B cell (primary cell): ENCODE data around the gene SMG9. TPM values are rescaled to one million over a fixed set of nuclear protein-coding genes. Genes with fewer than 3 reads are reported as not detected.
A peak's percentile ranks its signal among the peaks of the same experiment; 100 is the strongest.

ENCODE experiments used
- ATAC-seq: fragments of 200-7000 bp; cut with Tn5 transposase; one replicate; pipeline ENCODE4 v1.10.0; 2021; ENCODE audit warnings: low read depth, mild to moderate bottlenecking, moderate number of reproducible peaks, moderate library complexity
- CTCF ChIA-PET: fragments of 350-600 bp; sonication (Branson Sonifier 250); formaldehyde crosslinking; loops from one replicate; lab custom pipeline; 2021; ENCODE audit warnings: antibody characterized with exemption, inconsistent platforms; lab: Charles Lee
- POLR2A ChIA-PET: fragments of 350-600 bp; sonication (Branson Sonifier 250); formaldehyde crosslinking; loops from one replicate; lab custom pipeline; 2021; ENCODE audit warnings: antibody characterized with exemption; lab: Charles Lee
- DNase-seq: peaks from one replicate; pipeline ENCODE4 v3.0.0; 2013
- H2AFZ ChIP-seq: 2 replicates; pipeline ENCODE4 v1.6.1; 2012; ENCODE audit warnings: mild to moderate bottlenecking, low read depth, low read length; ENCODE audit not compliant: insufficient read depth, poor library complexity, severe bottlenecking
- H3K27ac ChIP-seq, 2 donors: 1 replicate in 1 of 2; 2 replicates in 1 of 2; pipeline ENCODE4 v1.5.1; 2012 to 2013; ENCODE audit warnings: low read length in 2 of 2, mild to moderate bottlenecking in 2 of 2, moderate library complexity in 1 of 2
- H3K27me3 ChIP-seq, 4 experiments: fragments of 200-600 bp in 1 of 4; sonication (generic) in 1 of 4; replicated peaks in 1 of 4; 1 replicate in 2 of 4; 2 replicates in 2 of 4; pipeline versions ENCODE4 v1.6.1 to v1.7.0; 2013 to 2016; ENCODE audit warnings: low read length in 3 of 4, mild to moderate bottlenecking in 2 of 4, mixed read lengths in 1 of 4, moderate library complexity in 1 of 4; ENCODE audit not compliant: insufficient read depth in 4 of 4, control insufficient read depth in 3 of 4; ENCODE audit errors: control extremely low read depth in 1 of 4
- H3K36me3 ChIP-seq, 2 experiments: replicated peaks in 1 of 2; 1 replicate in 1 of 2; 2 replicates in 1 of 2; pipeline versions ENCODE4 v1.6.1 to v1.7.1; 2013; ENCODE audit warnings: low read length in 1 of 2; ENCODE audit not compliant: insufficient read depth in 2 of 2, control insufficient read depth in 1 of 2; ENCODE audit errors: control extremely low read depth in 1 of 2, extremely low read depth in 1 of 2
- H3K4me1 ChIP-seq, 2 donors: fragments of 200-600 bp in 1 of 2; sonication (generic) in 1 of 2; 1 replicate in 1 of 2; 2 replicates in 1 of 2; pipeline versions ENCODE4 v1.5.1 to v1.6.1; 2013 to 2017; ENCODE audit warnings: low read length in 2 of 2; ENCODE audit not compliant: control insufficient read depth in 2 of 2, insufficient read depth in 2 of 2
- H3K4me2 ChIP-seq: replicated peaks from 2 replicates; pipeline ENCODE3; 2012; ENCODE audit warnings: mild to moderate bottlenecking, low read depth, low read length; ENCODE audit not compliant: poor library complexity, severe bottlenecking
- H3K4me3 ChIP-seq, 5 experiments: fragments of 200-600 bp in 1 of 5; sonication (generic) in 1 of 5; 1 replicate in 3 of 5; 2 replicates in 2 of 5; pipeline versions ENCODE4 v1.5.1 to v1.7.0; 2011 to 2016; ENCODE audit warnings: low read length in 4 of 5, mild to moderate bottlenecking in 4 of 5, low read depth in 2 of 5, control low read depth in 1 of 5, moderate library complexity in 1 of 5; ENCODE audit not compliant: insufficient read depth in 1 of 5; ENCODE audit errors: control extremely low read depth in 1 of 5, extremely low read depth in 1 of 5
- H3K79me2 ChIP-seq: fragments of 200-600 bp; sonication (generic); one replicate; pipeline ENCODE4 v1.6.0; 2016; ENCODE audit warnings: low read length; ENCODE audit not compliant: control insufficient read depth, insufficient read depth
- H3K9ac ChIP-seq: fragments of 200-600 bp; sonication (generic); 2 replicates; pipeline ENCODE4 v1.6.1; 2017; ENCODE audit warnings: mild to moderate bottlenecking, low read length, moderate library complexity
- H3K9me3 ChIP-seq, 3 donors: one replicate each; pipeline versions ENCODE4 v1.6.1 to v1.7.1; 2013; ENCODE audit warnings: low read length in 2 of 3; ENCODE audit not compliant: control insufficient read depth in 2 of 3, insufficient read depth in 1 of 3; ENCODE audit errors: control extremely low read depth in 1 of 3
- H4K20me1 ChIP-seq: 2 replicates; pipeline ENCODE4 v1.6.0; 2012; ENCODE audit warnings: mild to moderate bottlenecking, low read length; ENCODE audit not compliant: insufficient read depth, control insufficient read depth, poor library complexity, severe bottlenecking
- H3K27ac Mint-ChIP-seq: one replicate; pipeline ENCODE4 v1.8.0; 2021; ENCODE audit warnings: mixed read lengths
- H3K27me3 Mint-ChIP-seq: one replicate; pipeline ENCODE4 v1.8.0; 2021; ENCODE audit warnings: mixed read lengths
- H3K4me1 Mint-ChIP-seq: one replicate; pipeline ENCODE4 v1.8.0; 2021; ENCODE audit warnings: mixed read lengths
- H3K4me3 Mint-ChIP-seq: one replicate; pipeline ENCODE4 v1.8.0; 2021; ENCODE audit warnings: mixed read lengths
- H3K9me3 Mint-ChIP-seq: one replicate; pipeline ENCODE4 v1.8.0; 2022; ENCODE audit warnings: mixed read lengths; ENCODE audit not compliant: insufficient read depth
- EZH2 ChIP-seq: IDR thresholded peaks from 2 replicates; pipeline ENCODE4 v1.6.1; 2012; ENCODE audit warnings: borderline replicate concordance, low read depth, mild to moderate bottlenecking, moderate library complexity, low read length; ENCODE audit not compliant: insufficient read depth, poor library complexity, severe bottlenecking
- WGBS: methylation state at CpG from one replicate; pipeline ENCODE4 v1.1.5; 2013; ENCODE audit warnings: missing lambda C conversion rate; ENCODE audit not compliant: insufficient coverage; 5-methylcytosine and 5-hydroxymethylcytosine counted together
- intact Hi-C: fragments of 100-400 bp; cut with micrococcal nuclease; formaldehyde crosslinking; loops from one replicate; pipeline ENCODE4 v1.10.0; 2022
- polyA plus RNA-seq: library from polyadenylated mRNA; depleted of rRNA; stranded (reverse); fragments of >200 nt; gene quantifications from 2 replicates; pipeline ENCODE4 v1.2.3, GENCODE V29; 2012
- total RNA-seq, 2 donors: library from RNA; stranded (reverse); fragments of 120-200 nt in 1 of 2; gene quantifications; 1 replicate in 1 of 2; 2 replicates in 1 of 2; pipeline versions ENCODE4 v1.2.3 to v1.2.4, GENCODE V29; 2013 to 2022
- TF ChIP-seq, protein P1 (sequence below): fragments of 200-600 bp; IDR thresholded peaks from one replicate; pipeline ENCODE4 v1.8.0; 2022; ENCODE audit warnings: antibody characterized with exemption, mild to moderate bottlenecking

The SMG9 gene
- total and polyA plus RNA-seq, 2 donors (not counting 1 experiment from before 2014, with no cell fraction given) = 33.9 to 87.5 TPM

GRCh38 chr19:43754253-43754502 is 584 bp downstream of the SMG9 start:
- intact Hi-C loops = loop anchor here (1.0 to 10.0 kb wide), 6 partner anchors 11 to 250 kb away; partner anchors contain the start of genes IRGQ, KCNN4, PHLDB3 and ZNF428
- Histone ChIP-seq H3K36me3 (peaks cover 0 to 26% of the 10 kb centered on the region in 2 experiments), H3K79me2 (peaks cover 27% of the 10 kb centered on the region), H3K4me2 (peak overlapping the region; percentile 100), H3K9ac (peak overlapping the region; percentile 78), H2AFZ (peak overlapping the region; percentile 80), H3K4me1 (peaks cover 23 to 53% of the 10 kb centered on the region in 2 donors), H3K9me3 (no peaks in the 10 kb centered on the region), H3K27me3 (no peaks in the 10 kb centered on the region), H3K27ac (peak overlapping the region; percentile 93 to 98), H4K20me1 (no peaks in the 10 kb centered on the region), H3K4me3 (peak overlapping the region; percentile 63 to 88 (median 83))
- 0% methylated on average over 11 of the region's 11 CpGs for WGBS
- ChIA-PET POLR2A (interaction anchor here (0.5 to 6.7 kb wide), 5 partner anchors 9 to 1714 kb away, joined by 3 to 89 read pairs (median 3); partner anchors contain the start of genes FOSB, KCNN4 and PINLYP), CTCF (interaction anchor here (0.8 to 8.2 kb wide), 7 partner anchors 10 to 194 kb away, joined by 3 to 64 read pairs (median 16); no protein-coding TSS in a partner anchor)
- Mint-ChIP-seq H3K9me3 (no peaks in the 10 kb centered on the region), H3K27ac (peak overlapping the region; percentile 100), H3K4me3 (peak overlapping the region; percentile 99), H3K27me3 (no peaks in the 10 kb centered on the region), H3K4me1 (peaks cover 68% of the 10 kb centered on the region)
- DNase-seq (no peak), ATAC-seq (no peak)
- TF ChIP-seq, protein P1, sequence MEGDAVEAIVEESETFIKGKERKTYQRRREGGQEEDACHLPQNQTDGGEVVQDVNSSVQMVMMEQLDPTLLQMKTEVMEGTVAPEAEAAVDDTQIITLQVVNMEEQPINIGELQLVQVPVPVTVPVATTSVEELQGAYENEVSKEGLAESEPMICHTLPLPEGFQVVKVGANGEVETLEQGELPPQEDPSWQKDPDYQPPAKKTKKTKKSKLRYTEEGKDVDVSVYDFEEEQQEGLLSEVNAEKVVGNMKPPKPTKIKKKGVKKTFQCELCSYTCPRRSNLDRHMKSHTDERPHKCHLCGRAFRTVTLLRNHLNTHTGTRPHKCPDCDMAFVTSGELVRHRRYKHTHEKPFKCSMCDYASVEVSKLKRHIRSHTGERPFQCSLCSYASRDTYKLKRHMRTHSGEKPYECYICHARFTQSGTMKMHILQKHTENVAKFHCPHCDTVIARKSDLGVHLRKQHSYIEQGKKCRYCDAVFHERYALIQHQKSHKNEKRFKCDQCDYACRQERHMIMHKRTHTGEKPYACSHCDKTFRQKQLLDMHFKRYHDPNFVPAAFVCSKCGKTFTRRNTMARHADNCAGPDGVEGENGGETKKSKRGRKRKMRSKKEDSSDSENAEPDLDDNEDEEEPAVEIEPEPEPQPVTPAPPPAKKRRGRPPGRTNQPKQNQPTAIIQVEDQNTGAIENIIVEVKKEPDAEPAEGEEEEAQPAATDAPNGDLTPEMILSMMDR = no peak
- no peak for TF ChIP-seq EZH2

DNA sequence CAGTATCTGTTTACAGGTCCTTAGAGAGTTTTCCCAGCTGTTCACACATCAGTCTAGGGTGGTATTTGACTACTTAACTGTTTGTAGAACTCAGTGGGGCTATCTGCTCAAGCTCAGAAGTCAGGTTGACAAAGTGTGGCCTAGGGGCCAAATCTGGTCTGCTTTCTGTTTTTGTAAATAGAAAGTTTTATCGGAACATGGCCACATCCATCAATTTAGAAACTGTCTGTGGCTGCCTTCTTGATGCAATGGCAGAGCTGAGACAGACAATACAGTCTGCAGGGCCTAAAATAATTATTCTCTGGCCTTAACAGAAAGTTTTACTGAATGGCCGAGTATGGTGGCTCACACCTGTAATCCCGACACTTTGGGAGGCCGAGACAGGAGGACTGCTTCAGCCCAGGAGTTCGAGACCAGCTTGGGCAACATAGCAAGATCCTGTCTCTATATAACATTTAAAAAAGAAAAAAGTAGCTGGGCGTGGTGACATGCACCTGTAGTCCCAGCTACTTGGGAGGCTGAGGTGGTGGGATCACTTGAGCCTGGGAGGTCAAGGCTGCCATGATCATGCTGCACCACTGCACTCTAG is 2.4 kb downstream of the SMG9 start:
- peaks cover 68% of the 10 kb centered on the region for H3K4me1 Mint-ChIP-seq
- no peaks in the 10 kb centered on the region for H3K9me3 Mint-ChIP-seq
- 75% methylated on average over 3 of the region's 6 CpGs for WGBS
- H3K36me3 ChIP-seq = peaks cover 0 to 41% of the 10 kb centered on the region in 2 experiments
- peak overlapping the region; percentile 100 for H3K4me2 ChIP-seq
- no peaks in the 10 kb centered on the region for H3K9me3 ChIP-seq
- no peak overlapping the region for H3K4me3 Mint-ChIP-seq
- H3K9ac ChIP-seq = no peak overlapping the region
- no peaks in the 10 kb centered on the region for H4K20me1 ChIP-seq
- intact Hi-C loops = loop anchor here (10.0 kb wide), 1 partner anchor 182 kb away; the partner anchor contains the start of gene ZNF45
- H3K4me1 ChIP-seq = peaks cover 26 to 63% of the 10 kb centered on the region in 2 donors
- peak overlapping the region; percentile 54 for H3K27ac Mint-ChIP-seq
- TF ChIP-seq EZH2 = no peak
- TF ChIP-seq, protein P1 = no peak
- H2AFZ ChIP-seq = no peak overlapping the region
- peaks cover 27% of the 10 kb centered on the region for H3K79me2 ChIP-seq
- no peak for ATAC-seq
- CTCF ChIA-PET = interaction anchor here (0.8 to 8.2 kb wide), 8 partner anchors 8 to 32 kb away, joined by 3 to 64 read pairs (median 10); no protein-coding TSS in a partner anchor
- POLR2A ChIA-PET = interaction anchor here (4.9 to 6.7 kb wide), 2 partner anchors 13 to 29 kb away, joined by 45 to 89 read pairs; partner anchors contain the start of gene KCNN4
- DNase-seq = no peak
- no peaks in the 10 kb centered on the region for H3K27me3 ChIP-seq
- peak overlapping the region; percentile 93 to 98 for H3K27ac ChIP-seq
- no peak overlapping the region for H3K4me3 ChIP-seq
- no peaks in the 10 kb centered on the region for H3K27me3 Mint-ChIP-seq
